ENCODE measurements around the gene RTP1.
"Not testable (repeated sequence)": the region's sequence is repeated elsewhere in the genome, so short reads cannot be mapped to it uniquely, and the experiment has no call there.

The RTP1 gene

DNA sequence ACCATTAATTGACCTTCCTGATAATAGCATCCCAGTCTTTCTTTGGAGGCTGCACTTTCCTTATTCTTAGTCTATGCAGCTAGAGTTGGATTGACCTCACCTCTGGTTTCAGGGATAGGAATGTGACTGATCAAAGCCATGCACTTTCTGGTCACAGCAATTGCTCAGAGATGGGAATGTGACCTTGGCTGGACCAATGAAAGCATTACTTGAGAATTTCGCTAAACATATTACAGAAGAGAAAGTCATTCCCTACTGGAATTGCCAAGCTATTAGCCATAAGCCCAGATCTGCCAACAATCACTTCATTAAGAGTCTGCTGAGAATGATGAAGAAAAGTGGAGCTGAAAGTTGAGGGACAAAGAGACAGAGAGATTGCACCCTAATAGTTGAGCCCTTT is 32.7 kb downstream of the RTP1 start:
- peaks cover 14% of the 10 kb centered on the region for H3K27me3 ChIP-seq (ENCODE audit: control insufficient read depth, low read length)
- no peaks in the 10 kb centered on the region for H3K36me3 ChIP-seq (ENCODE audit: control insufficient read depth, low read length)
- no peak overlapping the region for H3K27ac ChIP-seq (ENCODE audit: low read depth, low read length)
- no peaks in the 10 kb centered on the region for H3F3A ChIP-seq (ENCODE audit: control insufficient read depth, insufficient read depth)
- H3K9me3 ChIP-seq (ENCODE audit: control insufficient read depth, insufficient read depth, low read length), result no peaks in the 10 kb centered on the region
- no peaks in the 10 kb centered on the region for H4K20me1 ChIP-seq (ENCODE audit: control insufficient read depth, insufficient read depth, low read depth, low read length)
- no peak for TF ChIP-seq EZH2phosphoT487 (IDR thresholded peaks at IDR 0.05; ENCODE audit: borderline replicate concordance, low read length)
- no peak overlapping the region for H3K4me2 ChIP-seq (ENCODE audit: low read length)
- H3K4me3 ChIP-seq (ENCODE audit: low read length), result no peak overlapping the region
- no peaks in the 10 kb centered on the region; the same call in 1 of the 2 replicates for H3K9me2 ChIP-seq (replicated peaks; ENCODE audit: control insufficient read depth, low read length)
- H3K4me1 ChIP-seq (ENCODE audit: control insufficient read depth, low read length), result no peaks in the 10 kb centered on the region
- H3K79me2 ChIP-seq (ENCODE audit: control insufficient read depth, low read length), result no peaks in the 10 kb centered on the region

DNA sequence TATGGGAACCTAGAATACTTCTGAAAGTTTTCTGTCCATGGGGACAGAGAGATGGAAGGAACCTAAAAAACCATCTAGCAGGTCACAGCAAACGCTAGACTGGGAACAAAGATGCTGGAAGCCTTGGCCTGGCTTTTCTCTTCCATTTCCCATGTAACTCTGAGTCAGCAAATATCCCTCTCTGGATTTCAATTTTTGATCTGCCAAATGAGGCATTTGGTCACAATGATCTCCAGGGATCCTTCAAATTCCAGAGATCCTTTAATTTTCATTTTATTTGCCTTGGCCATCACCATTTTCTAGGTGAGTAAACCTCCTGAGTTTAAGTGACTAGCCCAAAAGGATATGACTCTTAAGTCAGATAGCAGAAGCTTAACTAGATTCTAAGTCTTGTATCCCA is 39.7 kb downstream of the RTP1 start:
- no peak overlapping the region for H3K4me3 ChIP-seq (ENCODE audit: low read length)
- no peaks in the 10 kb centered on the region for H3F3A ChIP-seq (ENCODE audit: control insufficient read depth, insufficient read depth)
- H3K27me3 ChIP-seq (ENCODE audit: control insufficient read depth, low read length), result peaks cover 5% of the 10 kb centered on the region
- H3K27ac ChIP-seq (ENCODE audit: low read depth, low read length), result no peak overlapping the region
- H3K9me2 ChIP-seq (replicated peaks; ENCODE audit: control insufficient read depth, low read length), result no peaks in the 10 kb centered on the region; the same call in 1 of the 2 replicates
- H3K36me3 ChIP-seq (ENCODE audit: control insufficient read depth, low read length), result no peaks in the 10 kb centered on the region
- no peaks in the 10 kb centered on the region for H3K4me1 ChIP-seq (ENCODE audit: control insufficient read depth, low read length)
- H3K4me2 ChIP-seq (ENCODE audit: low read length), result no peak overlapping the region
- no peaks in the 10 kb centered on the region for H3K79me2 ChIP-seq (ENCODE audit: control insufficient read depth, low read length)
- H3K9me3 ChIP-seq (ENCODE audit: control insufficient read depth, insufficient read depth, low read length), result no peaks in the 10 kb centered on the region; the same call in 1 of the 2 replicates
- H4K20me1 ChIP-seq (ENCODE audit: control insufficient read depth, insufficient read depth, low read depth, low read length), result no peaks in the 10 kb centered on the region
- TF ChIP-seq EZH2phosphoT487 (IDR thresholded peaks at IDR 0.05; ENCODE audit: borderline replicate concordance, low read length), result no peak
- TF ChIP-seq, protein P1, sequence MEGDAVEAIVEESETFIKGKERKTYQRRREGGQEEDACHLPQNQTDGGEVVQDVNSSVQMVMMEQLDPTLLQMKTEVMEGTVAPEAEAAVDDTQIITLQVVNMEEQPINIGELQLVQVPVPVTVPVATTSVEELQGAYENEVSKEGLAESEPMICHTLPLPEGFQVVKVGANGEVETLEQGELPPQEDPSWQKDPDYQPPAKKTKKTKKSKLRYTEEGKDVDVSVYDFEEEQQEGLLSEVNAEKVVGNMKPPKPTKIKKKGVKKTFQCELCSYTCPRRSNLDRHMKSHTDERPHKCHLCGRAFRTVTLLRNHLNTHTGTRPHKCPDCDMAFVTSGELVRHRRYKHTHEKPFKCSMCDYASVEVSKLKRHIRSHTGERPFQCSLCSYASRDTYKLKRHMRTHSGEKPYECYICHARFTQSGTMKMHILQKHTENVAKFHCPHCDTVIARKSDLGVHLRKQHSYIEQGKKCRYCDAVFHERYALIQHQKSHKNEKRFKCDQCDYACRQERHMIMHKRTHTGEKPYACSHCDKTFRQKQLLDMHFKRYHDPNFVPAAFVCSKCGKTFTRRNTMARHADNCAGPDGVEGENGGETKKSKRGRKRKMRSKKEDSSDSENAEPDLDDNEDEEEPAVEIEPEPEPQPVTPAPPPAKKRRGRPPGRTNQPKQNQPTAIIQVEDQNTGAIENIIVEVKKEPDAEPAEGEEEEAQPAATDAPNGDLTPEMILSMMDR (IDR thresholded peaks at IDR 0.05; ENCODE audit: low read depth, low read length, poor library complexity, severe bottlenecking), result no peak

DNA sequence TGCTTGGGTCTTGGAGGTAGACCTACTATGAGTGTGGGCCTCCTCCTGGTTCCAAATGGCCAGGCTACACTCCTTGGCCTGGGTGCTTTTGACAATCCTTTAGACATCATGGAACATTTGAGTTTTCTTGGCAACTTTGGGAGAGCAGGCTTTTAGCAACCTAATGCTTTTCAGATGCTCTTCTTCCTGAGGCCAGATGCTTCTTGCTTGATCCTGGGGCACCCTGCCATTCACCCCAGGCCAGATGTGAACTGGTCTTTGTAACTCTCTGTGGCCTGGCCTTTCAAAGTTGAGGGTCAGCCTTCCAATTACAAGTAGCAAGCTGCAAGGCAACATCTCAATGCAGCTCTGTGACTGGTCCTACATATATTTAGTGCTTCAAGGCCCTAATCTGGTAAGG is 40.5 kb downstream of the RTP1 start:
- Histone ChIP-seq H3F3A (ENCODE audit: control insufficient read depth, insufficient read depth) (no peaks in the 10 kb centered on the region), H3K27ac (ENCODE audit: low read depth, low read length) (no peak overlapping the region), H3K36me3 (ENCODE audit: control insufficient read depth, low read length) (no peaks in the 10 kb centered on the region), H4K20me1 (ENCODE audit: control insufficient read depth, insufficient read depth, low read depth, low read length) (no peaks in the 10 kb centered on the region), H3K79me2 (ENCODE audit: control insufficient read depth, low read length) (no peaks in the 10 kb centered on the region), H3K9me2 (replicated peaks; ENCODE audit: control insufficient read depth, low read length) (no peaks in the 10 kb centered on the region), H3K4me1 (ENCODE audit: control insufficient read depth, low read length) (no peaks in the 10 kb centered on the region), H3K9me3 (ENCODE audit: control insufficient read depth, insufficient read depth, low read length) (no peaks in the 10 kb centered on the region; the same call in 1 of the 2 replicates), H3K27me3 (ENCODE audit: control insufficient read depth, low read length) (no peaks in the 10 kb centered on the region; the same call in 1 of the 2 replicates), H3K4me3 (ENCODE audit: low read length) (no peak overlapping the region), H3K4me2 (ENCODE audit: low read length) (no peak overlapping the region)
- no peak for TF ChIP-seq EZH2phosphoT487 (IDR thresholded peaks at IDR 0.05; ENCODE audit: borderline replicate concordance, low read length)
- TF ChIP-seq, protein P1 (IDR thresholded peaks at IDR 0.05; ENCODE audit: low read depth, low read length, poor library complexity, severe bottlenecking), result no peak

DNA sequence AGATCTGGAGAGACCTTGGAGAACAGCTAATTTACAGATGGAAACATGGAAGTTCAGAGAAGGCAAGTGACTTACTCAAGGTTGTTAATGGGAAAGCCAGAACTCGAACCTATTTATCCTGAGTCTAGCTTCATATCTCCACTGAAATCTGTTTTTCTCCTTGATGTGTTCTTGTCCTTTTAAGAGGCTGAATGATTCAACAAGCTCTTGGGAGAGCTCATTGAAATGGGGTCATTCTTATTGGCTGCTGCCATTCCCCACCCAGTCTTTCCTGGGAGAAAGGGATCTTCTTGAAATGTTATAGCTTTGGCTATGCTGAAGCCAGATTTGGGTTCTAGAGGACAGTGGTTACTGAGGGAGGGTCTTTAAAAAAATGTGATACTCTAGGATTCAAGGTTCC is 41.0 kb downstream of the RTP1 start:
- Histone ChIP-seq H3K9me3 (ENCODE audit: control insufficient read depth, insufficient read depth, low read length) (no peaks in the 10 kb centered on the region; the same call in 1 of the 2 replicates), H3K79me2 (ENCODE audit: control insufficient read depth, low read length) (no peaks in the 10 kb centered on the region), H3K4me3 (ENCODE audit: low read length) (no peak overlapping the region), H3K27ac (ENCODE audit: low read depth, low read length) (no peak overlapping the region), H3F3A (ENCODE audit: control insufficient read depth, insufficient read depth) (no peaks in the 10 kb centered on the region), H3K27me3 (ENCODE audit: control insufficient read depth, low read length) (peaks cover 3% of the 10 kb centered on the region), H3K36me3 (ENCODE audit: control insufficient read depth, low read length) (no peaks in the 10 kb centered on the region), H3K9me2 (replicated peaks; ENCODE audit: control insufficient read depth, low read length) (no peaks in the 10 kb centered on the region), H3K4me1 (ENCODE audit: control insufficient read depth, low read length) (no peaks in the 10 kb centered on the region), H3K4me2 (ENCODE audit: low read length) (no peak overlapping the region), H4K20me1 (ENCODE audit: control insufficient read depth, insufficient read depth, low read depth, low read length) (no peaks in the 10 kb centered on the region)
- TF ChIP-seq, protein P1 (IDR thresholded peaks at IDR 0.05; ENCODE audit: low read depth, low read length, poor library complexity, severe bottlenecking), result no peak
- TF ChIP-seq EZH2phosphoT487 (IDR thresholded peaks at IDR 0.05; ENCODE audit: borderline replicate concordance, low read length), result no peak

DNA sequence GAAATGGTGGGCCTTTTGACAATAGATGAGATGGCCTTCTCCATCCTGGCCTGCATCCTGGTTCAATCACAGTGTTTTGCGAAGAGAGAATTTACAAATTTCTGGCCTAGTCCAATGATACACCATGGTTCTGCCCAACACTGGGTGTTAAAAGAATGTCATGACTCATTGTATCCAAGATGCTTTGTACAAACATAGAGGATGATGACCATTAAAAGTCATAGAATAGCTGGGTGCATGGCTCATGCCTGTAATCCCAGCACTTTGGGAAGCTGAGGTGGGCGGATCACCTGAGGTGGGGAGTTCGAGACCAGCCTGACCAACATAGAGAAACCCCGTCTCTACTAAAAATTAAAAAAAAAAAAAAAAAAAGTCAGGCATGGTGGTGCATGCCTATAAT is 41.5 kb downstream of the RTP1 start:
- H3K79me2 ChIP-seq (ENCODE audit: control insufficient read depth, low read length); H3K4me1 ChIP-seq (ENCODE audit: control insufficient read depth, low read length); H3K9me2 ChIP-seq (replicated peaks; ENCODE audit: control insufficient read depth, low read length); H4K20me1 ChIP-seq (ENCODE audit: control insufficient read depth, insufficient read depth, low read depth, low read length); H3K4me2 ChIP-seq (ENCODE audit: low read length); H3K9me3 ChIP-seq (ENCODE audit: control insufficient read depth, insufficient read depth, low read length); H3K36me3 ChIP-seq (ENCODE audit: control insufficient read depth, low read length); H3K27me3 ChIP-seq (ENCODE audit: control insufficient read depth, low read length); H3K27ac ChIP-seq (ENCODE audit: low read depth, low read length); H3F3A ChIP-seq (ENCODE audit: control insufficient read depth, insufficient read depth); H3K4me3 ChIP-seq (ENCODE audit: low read length): not testable (repeated sequence)
